Liver (tissue), 3 donors: ENCODE results near the gene ZFP42.

Experiments used
- ATF3 ChIP-seq: IDR thresholded peaks from 2 replicates; pipeline ENCODE4 v1.6.1; 2016; ENCODE audit warnings: antibody characterized with exemption
- CTCF ChIP-seq: fragments of 150-350 bp; IDR thresholded peaks from 2 replicates; pipeline ENCODE4 v1.5.1; 2017; ENCODE audit warnings: improper control_type of control experiment, low read depth, low read length; ENCODE audit not compliant: missing input control
- EGR1 ChIP-seq, 2 donors: IDR thresholded peaks; 2 replicates each; pipeline ENCODE4 v1.6.1; 2016 to 2018; ENCODE audit warnings: antibody characterized with exemption in 2 of 2, low read depth in 2 of 2
- FOXA1 ChIP-seq: IDR thresholded peaks from 2 replicates; pipeline ENCODE4 v1.6.1; 2016; ENCODE audit warnings: antibody characterized with exemption
- GABPA ChIP-seq, 2 donors: IDR thresholded peaks in 1 of 2; conservative IDR thresholded peaks in 1 of 2; 2 replicates each; pipeline ENCODE4 v1.6.1; 2016; ENCODE audit warnings: antibody characterized with exemption in 2 of 2, mild to moderate bottlenecking in 1 of 2, moderate library complexity in 1 of 2
- HNF4A ChIP-seq, 2 donors: conservative IDR thresholded peaks; 2 replicates each; pipeline ENCODE4 v1.6.1; 2016; ENCODE audit warnings: antibody characterized with exemption in 2 of 2, mild to moderate bottlenecking in 2 of 2
- MAX ChIP-seq: IDR thresholded peaks from 2 replicates; pipeline ENCODE4 v1.6.1; 2016; ENCODE audit warnings: antibody characterized with exemption
- RAD21 ChIP-seq, 2 donors: IDR thresholded peaks; 2 replicates each; pipeline ENCODE4 v1.6.1; 2016; ENCODE audit warnings: antibody characterized with exemption in 2 of 2, mild to moderate bottlenecking in 2 of 2
- REST ChIP-seq: IDR thresholded peaks from 2 replicates; pipeline ENCODE4 v1.6.1; 2016; ENCODE audit warnings: antibody characterized with exemption, mild to moderate bottlenecking
- RXRA ChIP-seq, 2 donors: IDR thresholded peaks; 2 replicates each; pipeline ENCODE4 v1.6.1; 2017 to 2018; ENCODE audit warnings: antibody characterized with exemption in 2 of 2, mild to moderate bottlenecking in 1 of 2
- SP1 ChIP-seq: IDR thresholded peaks from 2 replicates; pipeline ENCODE4 v1.6.1; 2018; ENCODE audit warnings: antibody characterized with exemption, mild to moderate bottlenecking
- TAF1 ChIP-seq: conservative IDR thresholded peaks from 2 replicates; pipeline ENCODE4 v1.6.1; 2016; ENCODE audit warnings: antibody characterized with exemption, mild to moderate bottlenecking
- YY1 ChIP-seq: IDR thresholded peaks from 2 replicates; pipeline ENCODE4 v1.6.1; 2016; ENCODE audit warnings: antibody characterized with exemption, mild to moderate bottlenecking
- ZBTB33 ChIP-seq: IDR thresholded peaks from 2 replicates; pipeline ENCODE4 v1.6.1; 2016; ENCODE audit warnings: antibody characterized with exemption
- donor health status: healthy.
- donor health status: healthy.

GRCh38 chr4:187996502-187997177 is 1.1 kb downstream of the ZFP42 start:
- TF ChIP-seq SP1 (no peak), CTCF (no peak), REST (no peak), RAD21 (IDR thresholded peaks at IDR 0.05) (no peak), RXRA (IDR thresholded peaks at IDR 0.05) (no peak), ATF3 (no peak), TAF1 (no peak), YY1 (no peak), HNF4A (conservative IDR thresholded peaks at IDR 0.05) (no peak), ZBTB33 (no peak), GABPA (IDR thresholded peaks at IDR 0.05 in 1 of 2, conservative IDR thresholded peaks at IDR 0.05 in 1 of 2) (no peak), EGR1 (IDR thresholded peaks at IDR 0.05; ENCODE audit: low read depth in 2 of 2) (no peak), FOXA1 (no peak), MAX (no peak)
